NCI-H2227 (cell line): Measurements from ENCODE around the gene GAPT.

Source experiments
- DNase-seq: peaks from one replicate; lab custom pipeline; 2025; ENCODE audit not compliant: unreplicated experiment; lab: John Stamatoyannopoulos, UW

The GAPT gene

DNA sequence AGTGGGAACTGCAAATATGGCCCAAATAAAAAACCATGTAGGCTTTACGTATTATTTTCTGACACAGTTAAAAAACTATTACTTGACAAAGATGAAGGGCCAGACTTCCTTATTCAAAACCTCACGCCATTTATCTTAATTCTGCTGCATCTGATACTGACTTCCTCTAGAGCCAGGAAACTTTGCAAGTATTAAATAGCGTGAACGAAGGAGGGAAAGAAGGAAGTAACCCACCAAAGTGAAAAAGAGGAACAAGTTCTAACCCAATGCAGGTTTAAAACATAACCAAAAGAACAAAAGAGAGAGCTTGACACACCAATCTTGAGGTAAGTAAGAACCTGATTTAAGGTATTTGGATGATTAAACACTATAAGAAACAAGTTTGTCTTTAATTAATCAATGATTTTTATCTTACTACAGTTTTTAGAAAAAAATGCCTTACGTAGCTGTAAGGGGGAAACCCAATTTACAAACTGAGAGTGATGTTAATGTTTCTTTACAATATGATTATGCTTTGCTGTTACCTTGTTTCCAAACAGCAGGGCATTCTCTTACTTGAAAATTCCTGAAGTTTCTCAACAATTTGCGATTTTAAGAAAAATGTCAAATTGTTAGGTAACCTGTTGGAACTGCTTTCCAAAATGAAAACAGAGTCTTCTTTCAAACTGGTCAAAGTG lies at the start of gene GAPT:
GAPT (plus strand) TSS at position 220 of the 677 bp plus-strand sequence. CDS start 3,102 bp downstream, outside the sequence.
- no peak for DNase-seq

DNA sequence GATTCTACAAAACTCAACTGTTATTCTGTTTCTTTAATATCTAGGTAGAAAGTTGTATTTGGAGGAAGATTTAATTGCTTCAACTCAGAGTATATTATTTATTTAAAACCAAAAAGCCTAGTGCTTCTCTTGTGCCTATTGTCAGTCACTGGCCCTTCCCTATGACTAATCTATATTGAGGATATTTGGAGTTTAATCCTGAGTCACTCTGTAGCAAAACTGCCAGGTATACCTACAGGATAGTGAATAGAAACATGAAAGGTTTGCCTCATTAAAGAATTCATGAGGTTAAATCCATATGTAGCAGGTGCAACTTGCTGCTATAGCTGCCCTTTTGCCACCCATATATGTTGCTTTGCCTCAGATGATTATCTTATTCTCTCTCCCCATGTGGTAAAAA lies 46.4 kb upstream of the GAPT start:
- DNase-seq, result no peak

GRCh38 chr5:58446024-58446423 lies 45.2 kb upstream of the GAPT start:
- no peak for DNase-seq

GRCh38 chr5:58447226-58447625 lies 44.0 kb upstream of the GAPT start:
- no peak for DNase-seq

DNA sequence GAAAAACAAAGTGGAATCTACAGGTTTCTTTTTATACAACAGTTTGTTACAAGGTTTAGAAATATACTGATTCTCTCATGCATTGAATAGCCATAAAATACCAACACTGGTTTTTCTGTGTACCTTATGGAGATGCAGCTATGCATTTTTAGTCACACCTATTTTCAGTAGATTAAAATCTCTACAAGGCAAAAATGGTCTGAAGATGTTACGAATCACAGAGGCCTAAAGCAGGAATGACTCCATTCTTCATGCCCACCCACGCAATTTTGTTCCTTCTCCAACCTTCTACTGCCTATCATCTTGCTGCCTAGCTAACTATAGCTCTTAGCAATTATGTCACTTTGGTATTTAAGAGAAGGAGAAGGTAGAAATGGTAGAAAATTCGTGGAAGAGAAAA lies 41.2 kb upstream of the GAPT start:
- DNase-seq, result no peak

GRCh38 chr5:58450811-58451629 lies 40.2 kb upstream of the GAPT start:
- no peak for DNase-seq

DNA sequence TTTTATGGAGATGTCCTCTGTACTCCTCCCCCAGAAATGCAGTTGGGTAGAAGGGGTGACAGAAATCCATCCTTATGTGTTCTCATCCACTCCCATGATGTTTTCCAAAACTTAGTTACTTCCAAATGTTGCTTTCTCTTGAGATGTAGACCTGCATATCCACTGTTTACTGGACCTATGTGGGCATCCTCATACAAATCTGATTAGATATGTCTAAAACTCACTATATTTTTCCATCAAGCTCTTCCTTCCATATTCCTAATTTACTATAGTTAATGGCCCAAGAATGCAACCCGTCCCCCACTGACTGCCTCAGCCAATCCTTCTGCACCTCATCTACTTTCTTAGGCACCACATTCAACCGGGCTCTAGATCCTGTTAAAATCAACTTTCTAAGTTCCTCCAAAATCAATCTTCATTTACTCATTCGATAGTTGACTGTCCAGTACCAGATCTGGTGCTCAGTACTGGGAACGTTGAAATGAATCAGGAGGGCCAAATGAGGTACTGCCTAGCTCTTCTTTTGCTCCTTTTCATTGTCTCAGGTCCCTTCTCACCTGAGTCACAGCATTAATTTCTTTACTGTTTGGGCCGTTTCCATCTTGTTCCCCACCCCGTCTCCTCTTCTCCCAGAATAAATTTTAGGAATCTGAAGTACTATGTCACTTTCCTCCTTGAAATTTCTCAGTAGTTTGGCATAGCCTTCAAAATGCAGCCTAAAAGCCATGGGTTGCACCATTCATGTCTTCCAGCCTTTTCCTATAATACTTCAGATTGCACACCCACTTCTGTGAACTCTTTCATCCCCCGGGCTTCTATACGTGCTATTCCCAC lies 39.3 kb upstream of the GAPT start:
- DNase-seq, result no peak

GRCh38 chr5:58452566-58453258 lies 38.5 kb upstream of the GAPT start:
- no peak for DNase-seq

DNA sequence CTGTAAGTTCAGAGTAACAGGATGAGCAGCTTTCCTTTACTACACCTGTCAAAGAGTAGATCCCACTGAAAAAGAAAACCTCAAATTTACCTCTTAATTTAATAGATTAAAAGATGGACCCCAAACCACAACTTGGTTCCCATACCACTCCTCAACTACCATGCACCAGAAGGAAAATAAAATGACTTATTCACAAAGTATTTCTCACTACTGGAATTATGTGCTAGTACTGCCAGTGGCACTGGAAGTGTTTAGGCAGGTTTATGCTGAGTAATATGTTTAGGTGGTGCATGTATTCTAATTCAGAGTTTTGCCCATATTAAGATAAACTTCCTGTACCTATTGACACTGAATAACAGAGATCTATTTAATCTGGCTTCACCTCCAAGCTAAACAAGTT lies 37.9 kb upstream of the GAPT start:
- no peak for DNase-seq

DNA sequence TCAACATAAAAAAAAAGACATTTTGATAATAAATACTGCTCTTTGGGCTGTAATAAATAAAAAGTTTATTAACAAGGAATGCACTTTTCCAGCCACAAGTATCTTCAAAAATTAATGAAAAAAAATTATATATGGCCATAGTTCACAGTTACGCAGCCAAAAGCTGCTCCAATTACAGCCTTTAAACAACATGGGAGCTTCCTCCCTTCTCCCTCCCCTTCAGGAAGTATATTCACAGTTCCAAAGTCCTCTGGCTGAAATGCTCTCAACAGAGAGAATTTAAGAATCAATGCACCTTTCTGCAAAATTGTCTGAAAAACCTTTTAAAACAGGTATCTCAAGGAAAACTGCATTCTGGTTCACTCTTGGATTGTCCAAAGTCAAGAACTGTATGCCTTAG lies 37.2 kb upstream of the GAPT start:
- no peak for DNase-seq

DNA sequence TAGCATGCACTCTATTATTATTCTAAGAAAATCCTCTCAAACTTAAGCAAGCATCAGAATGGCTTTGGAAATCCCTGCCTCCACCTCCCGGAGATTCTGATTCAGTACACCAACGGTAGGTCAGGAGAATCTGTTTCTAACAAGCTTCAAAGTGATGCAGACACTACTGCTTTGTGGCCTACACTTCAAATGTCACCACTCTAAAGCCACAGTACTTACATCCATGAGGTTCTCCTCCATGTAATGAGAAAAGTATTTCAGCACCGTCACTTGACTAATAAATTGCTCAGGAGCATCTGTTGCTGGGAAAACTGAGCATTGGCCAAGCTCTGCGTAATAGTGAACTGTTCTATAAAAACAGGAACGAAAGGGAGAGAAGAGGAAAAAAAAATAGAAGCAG lies 36.2 kb upstream of the GAPT start:
- DNase-seq, result no peak

DNA sequence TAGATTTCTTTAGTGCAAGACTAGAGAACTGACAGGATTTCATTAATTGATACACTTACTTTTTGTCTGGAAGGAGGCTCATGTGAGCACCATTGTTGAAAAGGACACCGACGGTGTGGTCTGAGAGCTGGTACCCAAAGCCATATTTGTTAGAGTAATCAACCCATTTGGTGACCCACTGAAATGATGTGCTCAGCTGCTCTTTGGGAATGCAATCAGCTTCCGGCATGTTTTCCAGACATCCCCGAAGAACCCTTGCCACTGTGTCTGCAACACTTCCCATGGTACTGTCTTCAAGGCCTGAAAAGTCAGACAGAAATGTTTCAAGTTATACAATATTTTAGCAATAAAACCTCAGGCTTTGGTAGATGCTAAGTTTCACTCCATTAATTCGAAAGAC lies 35.8 kb upstream of the GAPT start:
- DNase-seq, result no peak

DNA sequence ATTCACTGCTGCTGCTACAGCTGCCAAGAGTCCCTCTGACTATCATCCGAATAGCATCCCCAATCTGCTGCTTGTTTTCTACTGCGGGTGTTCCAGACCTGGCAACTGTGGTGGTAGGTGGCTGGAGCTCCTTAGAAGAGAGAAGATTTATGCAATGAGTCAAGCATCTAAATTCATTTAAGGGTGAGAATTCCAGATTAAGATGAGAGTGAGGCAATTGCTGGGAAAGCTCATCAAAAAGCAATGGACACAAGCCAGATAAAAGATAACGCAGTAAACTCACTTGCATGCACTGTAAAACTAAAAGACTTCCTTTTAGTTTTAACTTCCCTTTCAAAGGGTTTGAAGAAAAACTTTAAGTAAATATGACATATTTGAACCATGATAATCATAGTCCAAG lies 35.2 kb upstream of the GAPT start:
- DNase-seq, result no peak

GRCh38 chr5:58456486-58456885 lies 34.7 kb upstream of the GAPT start:
- DNase-seq, result no peak

- no peak for DNase-seq
Measured at GRCh38 chr5:58457050-58457449, 34.2 kb upstream of the GAPT start.

GRCh38 chr5:58458141-58458742 lies 33.0 kb upstream of the GAPT start:
- no peak for DNase-seq

DNA sequence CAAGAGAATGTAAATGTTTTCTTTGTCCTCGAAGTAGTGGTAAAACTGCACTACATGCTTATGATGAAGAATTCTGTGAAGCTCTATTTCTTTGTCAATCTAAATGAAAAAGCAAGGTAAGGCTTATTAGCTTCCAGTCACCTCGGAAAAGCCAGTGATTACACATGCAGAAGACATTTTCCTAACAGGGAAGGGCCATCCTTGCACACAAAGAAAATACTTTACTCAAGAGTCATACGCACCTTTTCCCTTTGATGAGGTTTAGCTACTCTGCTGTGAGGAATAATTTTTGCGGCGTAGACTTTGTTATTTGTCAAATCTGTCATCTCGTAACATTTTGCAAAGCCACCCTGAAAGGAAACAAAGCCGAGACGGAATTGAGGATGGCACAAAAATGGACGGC lies 32.5 kb upstream of the GAPT start:
- DNase-seq, result no peak

DNA sequence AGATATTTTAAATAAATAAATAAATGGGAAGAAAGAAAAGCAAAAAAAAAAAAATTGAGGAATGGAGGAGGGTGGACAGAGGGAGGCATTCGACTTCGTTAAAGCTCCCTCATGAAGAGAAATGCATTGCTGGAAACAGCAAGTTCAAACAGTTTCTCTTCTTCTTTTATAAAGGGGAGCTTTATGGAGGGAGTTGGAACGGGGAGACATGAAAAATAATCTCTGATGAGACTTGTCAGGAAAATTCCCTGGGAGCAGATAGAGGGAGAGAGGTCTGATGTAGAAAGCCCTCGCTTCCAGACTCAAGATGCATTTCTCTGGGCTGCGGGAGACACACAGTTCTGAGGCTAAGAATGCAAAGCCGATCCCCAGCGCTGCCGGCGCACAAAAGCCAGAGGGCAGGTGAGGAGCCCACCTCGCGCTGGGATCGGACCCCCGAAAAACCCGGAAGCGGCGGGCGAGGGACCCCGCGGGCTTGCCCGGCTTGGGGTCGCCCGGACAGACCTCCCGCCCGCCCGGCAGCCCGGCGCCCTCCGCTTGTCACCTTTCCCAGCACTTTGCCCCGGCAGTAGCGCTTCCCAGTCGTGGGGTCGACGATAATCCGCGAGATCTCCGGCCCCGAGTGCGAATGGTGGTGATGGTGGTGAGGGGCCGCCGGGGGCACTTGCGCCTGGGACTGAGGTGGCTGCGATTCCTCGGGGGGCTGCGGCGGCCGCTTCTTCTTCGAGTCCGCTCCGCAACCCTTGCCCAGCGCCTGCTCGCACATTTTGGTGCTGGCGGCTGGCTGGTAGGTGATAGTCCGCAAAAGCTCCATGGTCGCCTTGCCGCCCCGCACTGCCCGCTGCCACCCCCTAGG lies 31.9 kb upstream of the GAPT start:
- peak; percentile 42 for DNase-seq

- DNase-seq, result peak; percentile 87
Measured at GRCh38 chr5:58460002-58460731, 31.1 kb upstream of the GAPT start, which contains the start of gene PLK2. TSS of gene PLK2 (minus strand) at chr5:58460086. CDS start at chr5:58459959, 127 bp downstream.
